Loucy (cell line): ENCODE results near the gene LZTS3.
A peak's percentile ranks its signal among the peaks of the same experiment; 100 is the strongest.

Experiments used
- H2AFZ ChIP-seq: fragments of 200-600 bp; sonication (generic); 2 replicates; pipeline ENCODE4 v1.6.0; 2016; ENCODE audit warnings: antibody characterized with exemption, mild to moderate bottlenecking, low read length, moderate library complexity
- H3F3A ChIP-seq: fragments of 200-600 bp; 2 replicates; pipeline ENCODE4 v1.6.0; 2016; ENCODE audit warnings: antibody characterized with exemption, low read depth, mild to moderate bottlenecking
- H3K27me3 ChIP-seq: fragments of 200-600 bp; sonication (generic); 2 replicates; pipeline ENCODE4 v1.6.1; 2014; ENCODE audit warnings: low read length, mild to moderate bottlenecking; ENCODE audit not compliant: insufficient read depth, poor library complexity, severe bottlenecking
- H3K36me3 ChIP-seq: fragments of 200-600 bp; sonication (generic); 2 replicates; pipeline ENCODE4 v1.6.1; 2016; ENCODE audit warnings: low read length; ENCODE audit not compliant: insufficient read depth
- H3K4me1 ChIP-seq: fragments of 200-600 bp; sonication (generic); 2 replicates; pipeline ENCODE4 v1.5.1; 2014; ENCODE audit warnings: low read length, mild to moderate bottlenecking; ENCODE audit not compliant: insufficient read depth, poor library complexity, severe bottlenecking
- H3K4me2 ChIP-seq: fragments of 200-600 bp; sonication (generic); 2 replicates; pipeline ENCODE4 v1.6.0; 2014; ENCODE audit warnings: antibody characterized with exemption, low read length, low read depth, mild to moderate bottlenecking; ENCODE audit not compliant: poor library complexity, severe bottlenecking
- H3K4me3 ChIP-seq: fragments of 200-600 bp; sonication (generic); 2 replicates; pipeline ENCODE4 v1.5.1; 2014; ENCODE audit warnings: low read length, mild to moderate bottlenecking, mixed read lengths; ENCODE audit not compliant: poor library complexity, severe bottlenecking
- H3K79me2 ChIP-seq: fragments of 200-600 bp; sonication (generic); 2 replicates; pipeline ENCODE4 v1.6.1; 2014; ENCODE audit warnings: low read length; ENCODE audit not compliant: insufficient read depth
- H3K9ac ChIP-seq: fragments of 200-600 bp; sonication (generic); 2 replicates; pipeline ENCODE4 v1.6.0; 2014; ENCODE audit warnings: mild to moderate bottlenecking, low read depth, low read length, moderate library complexity; ENCODE audit not compliant: poor library complexity, severe bottlenecking
- H3K9me2 ChIP-seq: fragments of 200-600 bp; sonication (generic); replicated peaks from 2 replicates; pipeline ENCODE4 v1.6.1; 2016; ENCODE audit warnings: low read depth, low read length, mixed read lengths
- H3K9me3 ChIP-seq: fragments of 200-600 bp; sonication (generic); 2 replicates; pipeline ENCODE4 v1.6.1; 2014; ENCODE audit warnings: mild to moderate bottlenecking, antibody characterized with exemption, low read length, low read depth; ENCODE audit not compliant: insufficient read depth
- H4K20me1 ChIP-seq: fragments of 200-600 bp; sonication (generic); 2 replicates; pipeline ENCODE4 v1.6.0; 2014; ENCODE audit warnings: antibody characterized with exemption, low read length, mild to moderate bottlenecking; ENCODE audit not compliant: insufficient read depth, poor library complexity, severe bottlenecking
- CTCF ChIP-seq: fragments of 200-600 bp; sonication (generic); conservative IDR thresholded peaks from 2 replicates; pipeline ENCODE4 v1.5.1; 2014; ENCODE audit warnings: mild to moderate bottlenecking, antibody characterized with exemption, low read length
- EZH2phosphoT487 ChIP-seq: fragments of 200-600 bp; IDR thresholded peaks from 2 replicates; pipeline ENCODE4 v1.6.1; 2018; ENCODE audit warnings: antibody characterized with exemption, mild to moderate bottlenecking, moderate library complexity, borderline replicate concordance

LZTS3 gene

GRCh38 chr20:3173610-3174441 lies 477 bp upstream of the LZTS3 start:
- Histone ChIP-seq H3K4me1 (peaks cover 4% of the 10 kb centered on the region), H2AFZ (peak overlapping the region; percentile 50; the same call in 1 of the 2 replicates), H3F3A (no peaks in the 10 kb centered on the region), H3K79me2 (no peaks in the 10 kb centered on the region), H3K4me3 (peak overlapping the region; percentile 87), H3K36me3 (no peaks in the 10 kb centered on the region), H3K9me2 (no peaks in the 10 kb centered on the region), H3K27me3 (no peaks in the 10 kb centered on the region), H4K20me1 (no peaks in the 10 kb centered on the region), H3K4me2 (peak overlapping the region; percentile 80), H3K9ac (no peak overlapping the region), H3K9me3 (no peaks in the 10 kb centered on the region)
- TF ChIP-seq EZH2phosphoT487 (no peak), CTCF (no peak)

- peak overlapping the region; percentile 54 for H3K9ac ChIP-seq
- H3K36me3 ChIP-seq = no peaks in the 10 kb centered on the region
- peaks cover 4% of the 10 kb centered on the region for H3K4me1 ChIP-seq
- TF ChIP-seq EZH2phosphoT487 = no peak
- H3F3A ChIP-seq = no peaks in the 10 kb centered on the region
- H3K9me2 ChIP-seq = no peaks in the 10 kb centered on the region
- H2AFZ ChIP-seq = no peak overlapping the region
- no peaks in the 10 kb centered on the region for H3K79me2 ChIP-seq
- H4K20me1 ChIP-seq = no peaks in the 10 kb centered on the region
- H3K9me3 ChIP-seq = no peaks in the 10 kb centered on the region
- peak overlapping the region; percentile 80 for H3K4me2 ChIP-seq
- peak overlapping the region; percentile 87 for H3K4me3 ChIP-seq
- H3K27me3 ChIP-seq = no peaks in the 10 kb centered on the region
These were observed 1.0 kb downstream of the LZTS3 start for GRCh38 chr20:3172126-3172932.

- Histone ChIP-seq H3K79me2 (no peaks in the 10 kb centered on the region), H3K27me3 (no peaks in the 10 kb centered on the region), H4K20me1 (no peaks in the 10 kb centered on the region), H3F3A (no peaks in the 10 kb centered on the region), H3K9ac (no peak overlapping the region), H3K9me2 (no peaks in the 10 kb centered on the region), H2AFZ (no peak overlapping the region), H3K9me3 (no peaks in the 10 kb centered on the region), H3K4me2 (no peak overlapping the region), H3K4me1 (peaks cover 4% of the 10 kb centered on the region), H3K4me3 (no peak overlapping the region), H3K36me3 (no peaks in the 10 kb centered on the region)
- TF ChIP-seq CTCF (no peak), EZH2phosphoT487 (no peak)
These were observed 1.8 kb downstream of the LZTS3 start for GRCh38 chr20:3171391-3172125.
